Epithelial cell of prostate (primary cell): ENCODE results near the gene FUT6.
"Not testable (repeated sequence)": the region's sequence is repeated elsewhere in the genome, so short reads cannot be mapped to it uniquely, and the experiment has no call there.

ENCODE experiments used
- DNase-seq: peaks from one replicate; pipeline ENCODE4 v3.0.0-alpha.2; 2011; ENCODE audit warnings: low read depth, low spot score
- H3K27ac ChIP-seq: fragments of 450-650 bp; 2 replicates; pipeline ENCODE4 v1.5.1; 2017; ENCODE audit warnings: mild to moderate bottlenecking

The FUT6 gene

GRCh38 chr19:5789886-5790558 lies 49.5 kb downstream of the FUT6 start:
- DNase-seq, result peak; percentile 27
- peak overlapping the region; percentile 93 for H3K27ac ChIP-seq

GRCh38 chr19:5789351-5789761 lies 50.1 kb downstream of the FUT6 start:
- no peak for DNase-seq
- peak overlapping the region; percentile 93 for H3K27ac ChIP-seq

GRCh38 chr19:5788422-5788821 lies 51.1 kb downstream of the FUT6 start:
- H3K27ac ChIP-seq, result no peak overlapping the region
- DNase-seq, result no peak

GRCh38 chr19:5787409-5788182 lies 51.9 kb downstream of the FUT6 start:
- DNase-seq, result no peak
- H3K27ac ChIP-seq, result no peak overlapping the region

- no peak overlapping the region for H3K27ac ChIP-seq
- no peak for DNase-seq
Measured at GRCh38 chr19:5786593-5787408, 52.7 kb downstream of the FUT6 start.

GRCh38 chr19:5785423-5785822 lies 54.1 kb downstream of the FUT6 start:
- H3K27ac ChIP-seq, result no peak overlapping the region
- no peak for DNase-seq

GRCh38 chr19:5784581-5785147 lies 54.8 kb downstream of the FUT6 start, which contains the start of gene PRR22:
Gene PRR22, minus strand, starts transcription at chr19:5784746. Its CDS starts 86 bp downstream, at chr19:5784660.
- no peak for DNase-seq
- no peak within 1 kb of the TSS for H3K27ac ChIP-seq

GRCh38 chr19:5782945-5783919 lies 56.3 kb downstream of the FUT6 start:
- no peak overlapping the region for H3K27ac ChIP-seq

GRCh38 chr19:5782322-5782721 lies 57.2 kb downstream of the FUT6 start:
- no peak overlapping the region for H3K27ac ChIP-seq
- DNase-seq, result no peak

More at GRCh38 chr19:5782945-5783919, 56.3 kb downstream of the FUT6 start:
- DNase-seq, result no peak

- not testable (repeated sequence) for H3K27ac ChIP-seq, DNase-seq
Measured at GRCh38 chr19:5780916-5781315, 58.6 kb downstream of the FUT6 start.
